Retina (tissue), 1 donor: Measurements from ENCODE around the gene MYPOP.
"Not testable (repeated sequence)": the region's sequence is repeated elsewhere in the genome, so short reads cannot be mapped to it uniquely, and the experiment has no call there.

Experiments used
- DNase-seq: peaks from one replicate; pipeline ENCODE4 v3.0.0-alpha.2; 2016

Gene MYPOP

DNA sequence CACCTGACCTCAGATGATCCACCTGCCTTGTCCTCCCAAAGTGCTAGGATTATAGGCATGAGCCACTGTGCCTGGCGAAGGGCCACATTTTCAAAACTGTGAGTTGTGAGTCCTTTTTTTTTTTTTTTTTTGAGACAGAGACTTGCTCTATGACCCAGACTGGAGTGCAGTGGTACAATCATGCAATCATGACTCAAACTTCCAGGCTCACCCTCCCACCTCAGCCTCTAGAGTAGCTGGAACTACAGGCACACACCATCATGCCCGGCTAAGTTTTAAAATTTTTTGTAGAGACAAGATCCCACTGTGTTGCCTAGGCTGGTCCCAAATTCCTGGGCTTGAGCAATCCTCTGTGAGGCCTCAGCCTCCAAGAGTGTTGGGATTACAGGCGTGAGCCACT is 3.8 kb upstream of the MYPOP start:
- DNase-seq = no peak

DNA sequence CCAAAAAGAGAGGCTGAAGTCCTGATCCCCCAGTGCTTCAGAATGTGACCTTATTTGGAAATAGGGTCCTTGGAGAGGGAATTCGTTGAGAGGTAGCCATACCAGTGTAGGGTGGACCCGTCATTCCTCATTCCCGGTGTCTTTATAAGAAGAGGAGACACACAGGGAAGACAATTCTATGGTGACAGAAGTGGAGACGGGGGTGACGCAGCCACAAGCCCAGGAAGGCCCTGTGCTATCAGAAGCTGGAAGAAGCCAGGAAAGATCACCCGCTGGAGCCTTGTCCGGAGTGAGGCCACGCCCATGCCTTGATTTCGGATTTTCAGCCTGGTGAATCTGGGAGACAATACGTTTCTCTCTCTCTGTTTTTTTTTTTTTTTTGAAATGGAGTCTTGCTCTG is 2.6 kb upstream of the MYPOP start:
- DNase-seq = no peak

- peak; percentile 99 for DNase-seq
Measured at GRCh38 chr19:45902651-45903625, 525 bp upstream of the MYPOP start.

GRCh38 chr19:45901432-45901911 is 941 bp downstream of the MYPOP start:
- DNase-seq = peak; percentile 55

- no peak for DNase-seq
Measured at GRCh38 chr19:45900738-45901431, 1.5 kb downstream of the MYPOP start.

GRCh38 chr19:45899919-45900589 is 2.4 kb downstream of the MYPOP start:
- no peak for DNase-seq

GRCh38 chr19:45899253-45899652 is 3.2 kb downstream of the MYPOP start:
- no peak for DNase-seq

DNA sequence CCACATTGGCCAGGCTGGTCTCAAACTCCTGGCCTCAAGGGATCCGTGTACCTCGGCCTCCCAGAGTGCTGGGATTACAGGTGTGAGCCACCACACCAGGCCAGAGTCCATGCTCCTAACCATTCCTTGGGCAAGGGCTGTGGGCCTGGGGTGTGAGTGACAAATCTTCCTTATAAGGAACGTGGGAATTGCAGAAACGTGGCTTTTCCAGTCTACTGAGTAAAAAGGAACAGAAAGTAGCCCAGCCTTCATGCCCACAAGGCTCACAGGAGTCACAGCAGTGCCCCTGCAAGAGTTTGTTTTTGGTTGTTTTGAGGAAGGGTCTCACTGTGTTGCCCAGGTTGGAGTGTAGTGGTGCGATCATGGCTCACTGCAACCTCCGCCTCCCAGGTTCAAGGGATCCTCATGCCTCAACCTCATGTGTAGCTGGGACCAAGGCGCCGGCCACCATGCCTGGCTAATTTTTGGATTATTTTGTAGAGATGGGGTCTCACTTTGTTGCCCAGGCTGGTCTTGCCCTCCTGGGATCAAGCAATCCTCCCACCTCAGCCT is 5.1 kb downstream of the MYPOP start:
- DNase-seq = no peak

GRCh38 chr19:45895983-45896599 is 6.3 kb downstream of the MYPOP start:
- DNase-seq = not testable (repeated sequence)

DNA sequence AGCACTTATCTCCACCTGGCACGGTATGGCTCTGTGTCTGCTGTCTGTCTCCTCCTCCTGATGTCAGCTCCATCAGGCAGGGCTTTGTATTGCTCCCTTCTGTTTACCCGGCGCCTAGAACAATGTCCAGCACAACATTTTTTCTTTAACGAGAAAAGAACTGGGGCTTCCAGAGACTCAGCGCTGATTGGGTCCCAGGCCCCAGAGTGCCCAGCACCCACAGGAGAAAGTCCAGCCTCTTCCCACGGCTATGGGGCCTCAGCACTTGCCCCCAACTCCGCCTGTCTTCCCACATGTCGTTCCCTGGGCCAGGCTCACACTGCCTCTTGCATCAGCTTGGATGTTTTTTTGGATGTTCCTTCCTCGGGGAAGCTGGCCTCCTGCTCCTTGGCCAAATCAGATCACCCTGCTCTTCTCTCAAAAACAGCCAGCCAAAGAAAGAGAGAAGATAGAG is 6.9 kb downstream of the MYPOP start:
- no peak for DNase-seq

DNA sequence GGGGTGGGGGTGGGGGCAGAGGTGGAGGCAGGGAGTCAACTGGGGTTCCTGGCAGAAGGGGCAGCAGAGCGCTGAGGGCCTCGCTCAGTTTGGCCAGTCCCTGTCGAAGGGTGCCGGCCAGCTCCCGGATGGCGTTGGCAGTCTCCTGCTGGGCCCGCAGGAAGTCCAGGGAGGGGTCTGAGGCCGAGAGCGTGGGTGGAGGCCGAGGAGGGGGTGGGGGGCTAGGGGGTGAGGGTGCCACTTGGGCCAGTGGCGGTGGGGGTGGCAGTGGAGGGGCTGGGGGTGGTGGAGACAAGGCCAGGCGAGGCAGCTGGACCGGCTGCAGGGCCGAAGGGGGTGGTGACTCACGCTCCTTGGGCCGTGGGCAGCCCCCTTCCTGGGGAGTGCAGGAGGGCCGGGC is 11.5 kb downstream of the MYPOP start:
- no peak for DNase-seq

GRCh38 chr19:45889210-45889885 is 13.1 kb downstream of the MYPOP start:
- no peak for DNase-seq

DNA sequence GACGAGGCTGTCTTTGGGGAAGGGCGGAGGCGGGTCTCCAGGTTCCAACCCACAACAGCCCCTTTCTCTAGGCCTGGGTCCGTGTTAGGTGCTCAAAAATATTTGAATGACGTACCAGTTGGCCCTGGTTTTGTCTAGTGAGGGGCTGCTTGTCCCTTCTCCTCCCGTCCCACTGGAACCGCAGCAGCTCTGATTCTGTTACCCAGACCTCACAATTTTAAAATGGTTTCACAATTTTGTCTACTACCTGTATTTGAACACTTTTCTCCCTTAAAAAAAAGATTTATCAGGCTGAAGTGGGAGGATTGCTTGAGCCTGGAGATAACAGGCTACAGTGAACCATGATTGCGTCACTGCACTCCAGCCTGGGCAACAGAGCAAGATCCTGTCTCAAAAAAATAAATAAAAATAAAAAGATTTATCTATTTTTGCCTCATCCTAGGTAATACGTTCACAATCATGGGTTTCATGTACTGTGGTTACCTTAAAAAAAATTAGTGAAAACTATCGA is 15.2 kb downstream of the MYPOP start:
- DNase-seq = no peak

DNA sequence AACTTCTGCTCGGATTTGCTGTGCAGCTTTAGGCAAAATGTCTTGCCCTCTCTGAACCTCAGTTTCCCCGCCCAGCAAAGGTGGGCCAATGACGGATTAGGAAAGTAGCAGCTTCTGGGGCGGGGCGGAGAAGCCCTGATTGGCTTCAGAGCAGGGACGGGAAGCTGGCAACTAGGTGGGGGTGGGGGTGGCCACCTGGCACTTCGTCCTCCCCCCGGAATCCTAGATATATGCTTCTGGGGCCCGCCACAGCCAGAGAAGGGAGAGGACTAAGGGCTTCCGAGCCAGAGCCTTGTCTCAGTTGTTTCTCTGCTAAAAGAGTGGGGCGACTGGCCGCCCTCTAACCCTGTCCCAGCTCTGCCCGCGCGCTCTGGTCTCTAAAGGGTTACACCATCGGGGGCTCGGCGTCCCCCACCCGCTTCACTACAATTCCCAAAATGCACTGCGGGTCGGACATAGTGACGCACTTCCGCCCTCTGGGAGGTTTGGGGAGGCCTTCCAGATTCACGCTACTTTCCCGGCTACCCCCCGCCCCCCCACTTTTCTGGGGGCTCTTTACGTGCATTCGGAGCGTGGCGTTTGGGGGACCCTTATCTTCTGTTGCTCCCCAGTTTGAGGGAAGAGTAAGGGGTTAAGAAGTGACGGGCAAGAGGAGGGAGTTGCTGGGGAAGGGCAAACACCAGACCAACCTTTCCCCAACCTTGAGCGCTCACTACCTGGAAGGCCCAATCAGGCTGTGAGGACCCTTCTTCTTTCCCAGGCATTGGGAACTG is 15.8 kb downstream of the MYPOP start:
- DNase-seq = peak; percentile 96

DNA sequence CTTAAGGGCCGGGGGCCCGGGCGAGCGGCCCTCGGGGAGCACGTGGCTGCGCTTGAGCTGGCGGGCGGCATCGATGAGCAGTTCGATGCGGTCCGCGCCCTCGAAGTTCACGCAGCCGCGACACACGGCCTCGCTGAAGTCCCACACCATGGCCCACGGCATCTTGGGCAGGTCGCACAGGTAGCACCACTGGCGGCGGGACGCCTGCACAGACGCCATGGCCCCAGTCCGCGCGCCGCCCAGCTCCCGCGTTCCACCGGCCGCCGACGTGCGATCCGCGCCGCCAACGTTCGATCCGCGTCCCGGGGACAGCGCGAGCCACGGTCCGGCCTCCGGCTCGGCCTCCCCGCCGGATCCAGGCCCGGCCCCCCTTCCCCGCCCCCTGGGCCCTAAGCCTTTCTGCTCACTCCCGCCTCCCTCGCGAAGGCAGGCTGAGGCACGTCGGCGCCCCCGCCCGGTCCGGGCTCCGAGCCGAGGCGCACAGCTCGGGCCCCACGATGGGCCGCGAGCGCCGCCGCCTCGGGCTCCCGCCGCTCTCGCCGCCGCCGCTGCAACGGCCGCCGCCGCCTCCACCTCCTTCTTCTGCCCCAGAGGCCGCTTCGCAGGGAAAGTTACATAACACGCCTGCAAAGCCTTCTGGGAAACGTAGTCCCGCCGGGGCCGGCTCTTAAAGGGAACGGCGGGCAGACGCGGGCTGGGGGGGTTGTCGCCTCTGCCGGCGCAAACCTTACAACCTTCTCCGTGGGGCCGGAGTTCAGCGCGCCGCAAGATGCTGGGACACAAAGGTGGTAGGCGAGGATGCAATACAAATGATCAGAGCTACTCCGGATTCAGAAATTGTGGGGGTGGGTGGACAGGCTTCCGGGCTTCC is 16.6 kb downstream of the MYPOP start, which contains the start of gene IRF2BP1:
TSS of gene IRF2BP1 (minus strand) at position 586 of the 871 bp plus-strand sequence. CDS start at position 219, 367 bp downstream.
- DNase-seq = peak; percentile 96

GRCh38 chr19:45884682-45885555 is 17.5 kb downstream of the MYPOP start:
- DNase-seq = peak; percentile 21

GRCh38 chr19:45883881-45884681 is 18.3 kb downstream of the MYPOP start:
- DNase-seq = no peak

DNA sequence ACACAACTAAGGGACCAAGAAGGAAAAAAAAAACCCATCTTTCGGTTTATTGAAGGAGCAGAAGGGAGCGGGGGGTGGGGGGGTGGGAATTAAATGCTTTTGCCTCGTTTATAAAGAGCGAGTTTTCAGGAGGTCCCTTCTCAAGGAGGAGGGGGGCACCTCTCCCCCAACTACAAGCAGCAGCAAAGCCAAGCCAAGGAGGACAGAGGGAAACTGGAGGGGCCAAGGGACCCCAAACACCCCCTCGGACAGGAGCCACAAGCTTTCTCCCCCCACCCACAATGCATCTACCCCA is 18.9 kb downstream of the MYPOP start:
- DNase-seq = no peak
